GM19467 (cell line): Measurements from ENCODE around the gene LEO1.

Experiments
- ATAC-seq: cut with Tn5 transposase; IDR thresholded peaks from one replicate; pipeline ENCODE4 v1.9.1; 2021; ENCODE audit warnings: mild to moderate bottlenecking, moderate library complexity; ENCODE audit not compliant: unreplicated experiment

The LEO1 gene

DNA sequence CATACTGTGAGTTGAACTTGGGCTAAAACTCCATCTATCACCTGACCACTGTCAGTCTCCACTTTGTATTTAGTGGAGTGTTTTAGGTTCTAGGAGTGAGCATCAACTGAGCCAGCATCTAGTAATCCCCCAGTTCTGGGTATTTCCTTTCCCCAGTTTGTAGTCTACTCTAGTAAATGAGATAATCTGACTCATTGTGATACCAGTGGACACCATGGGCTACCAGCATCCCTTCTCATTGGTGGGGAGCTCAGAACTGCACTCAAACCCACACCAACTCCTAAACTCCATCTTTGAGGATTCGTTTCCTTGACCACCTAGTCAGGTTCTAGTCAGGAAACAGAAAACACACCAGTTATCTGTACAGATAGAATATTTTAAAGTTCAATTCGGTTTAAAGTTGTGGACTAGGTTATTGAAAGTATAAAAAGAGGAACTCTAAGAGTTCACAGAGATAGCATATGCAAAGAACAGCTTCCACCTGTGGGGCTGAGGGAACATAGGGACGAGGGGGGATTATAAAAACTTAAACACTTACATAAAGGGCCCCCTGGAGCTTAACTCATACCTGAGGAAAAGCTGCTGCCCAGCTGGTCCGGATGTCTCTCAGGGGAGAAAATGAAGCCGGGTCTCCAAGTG lies 36.0 kb downstream of the LEO1 start:
- ATAC-seq, result peak; percentile 76

DNA sequence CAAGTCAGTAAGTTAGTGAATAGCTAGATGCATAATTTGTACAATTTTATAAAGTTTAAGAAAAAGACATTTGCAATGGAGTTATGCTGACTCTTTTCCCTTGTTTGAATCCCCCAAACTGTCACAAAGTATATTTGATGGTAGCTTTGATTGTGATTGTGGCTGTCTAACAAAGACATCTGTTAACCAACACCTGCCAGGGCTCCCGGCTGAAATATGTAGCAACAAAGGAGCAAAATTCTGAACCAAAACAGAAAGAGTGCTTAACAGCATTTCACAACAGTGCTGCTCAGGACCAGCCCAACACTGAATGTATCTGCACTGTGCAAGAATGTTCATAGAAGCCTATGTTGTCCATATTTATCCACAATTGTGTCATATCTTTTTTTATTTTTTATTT lies 39.4 kb downstream of the LEO1 start:
- ATAC-seq, result no peak

DNA sequence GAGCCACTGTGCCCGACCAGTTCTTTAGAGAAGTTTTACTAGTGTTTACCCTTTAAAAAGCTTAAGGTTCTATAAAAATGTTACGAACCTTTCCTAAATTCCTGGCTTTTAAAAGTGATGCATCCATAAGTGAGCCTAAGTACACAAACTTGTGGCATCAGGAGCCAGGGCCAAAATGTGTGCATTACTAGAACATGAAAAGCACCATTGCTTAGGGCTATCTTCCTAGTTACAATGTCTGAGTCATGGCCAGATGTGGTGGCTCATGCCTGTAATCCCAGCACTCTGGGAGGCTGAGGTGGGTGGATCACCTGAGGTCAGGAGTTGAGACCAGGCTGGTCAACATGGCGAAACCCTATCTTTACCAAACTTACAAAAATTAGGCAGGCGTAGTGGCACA lies 39.9 kb downstream of the LEO1 start:
- ATAC-seq, result no peak

DNA sequence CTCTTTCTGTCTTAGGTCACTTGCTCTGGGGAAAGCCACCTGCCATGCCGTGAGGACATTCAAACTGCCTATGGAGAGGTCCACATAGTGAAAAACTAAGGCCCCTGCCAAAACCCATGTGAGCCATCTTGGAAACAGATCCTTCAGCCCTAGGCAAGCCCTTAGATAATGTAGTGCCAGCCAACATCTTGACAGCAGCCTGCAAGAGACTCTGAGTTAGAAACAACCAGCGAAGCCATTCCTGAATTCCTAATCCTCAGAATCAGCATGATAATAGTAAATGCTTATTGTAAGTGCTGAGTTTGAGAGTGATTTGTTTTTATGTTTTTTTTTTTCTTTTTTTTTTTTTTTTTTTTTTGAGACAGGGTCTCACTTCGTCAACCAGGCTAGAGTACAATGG lies 40.6 kb downstream of the LEO1 start:
- no peak for ATAC-seq

DNA sequence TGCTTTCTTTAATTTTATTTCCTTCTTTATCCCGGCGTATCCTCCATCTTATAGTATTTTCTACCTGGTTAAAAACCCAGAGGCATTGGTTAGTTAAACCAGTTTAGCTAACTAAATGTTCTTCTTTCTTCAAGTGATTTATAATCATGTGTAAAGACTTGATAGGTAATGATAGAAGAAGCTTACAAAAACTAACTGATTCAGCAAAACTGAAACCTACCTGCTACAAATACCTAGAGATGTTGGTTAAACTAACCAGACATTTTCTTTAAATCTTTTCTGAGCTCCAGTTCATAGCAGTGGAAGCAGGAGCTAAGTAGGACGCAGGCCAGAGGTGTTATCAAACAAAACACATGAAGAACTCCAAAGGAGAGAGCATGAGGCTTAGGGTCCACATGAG lies 44.8 kb downstream of the LEO1 start:
- ATAC-seq, result no peak

- ATAC-seq, result no peak
Observed at GRCh38 chr15:51924156-51925068, 47.2 kb downstream of the LEO1 start.

GRCh38 chr15:51917493-51917892 lies 54.1 kb downstream of the LEO1 start:
- no peak for ATAC-seq

GRCh38 chr15:51912528-51912927 lies 59.0 kb downstream of the LEO1 start:
- ATAC-seq, result no peak

- no peak for ATAC-seq
Observed at GRCh38 chr15:51909584-51909983, 62.0 kb downstream of the LEO1 start.

DNA sequence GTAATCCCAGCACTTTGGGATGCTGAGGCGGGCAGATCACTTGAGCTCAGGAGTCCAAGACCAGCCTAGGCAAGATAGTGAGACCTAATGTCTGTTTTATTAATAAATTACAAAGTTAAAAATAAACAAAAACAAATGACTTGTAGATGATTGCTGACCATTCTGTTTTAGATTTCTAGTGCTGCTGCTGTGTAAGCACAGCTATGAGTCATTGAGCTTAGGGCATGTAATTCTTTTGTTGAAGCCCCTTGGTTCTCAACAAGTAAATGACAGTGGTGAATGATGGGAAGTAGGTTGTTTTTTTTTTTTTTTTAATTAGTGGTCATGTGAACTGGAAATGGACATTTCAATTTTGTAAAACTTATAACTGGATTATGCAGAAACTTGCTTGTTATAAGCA lies 63.3 kb downstream of the LEO1 start:
- ATAC-seq, result no peak

- ATAC-seq, result no peak
Observed at GRCh38 chr15:51907136-51907862, 64.3 kb downstream of the LEO1 start.

- no peak for ATAC-seq
Observed at GRCh38 chr15:51904931-51905330, 66.6 kb downstream of the LEO1 start.

DNA sequence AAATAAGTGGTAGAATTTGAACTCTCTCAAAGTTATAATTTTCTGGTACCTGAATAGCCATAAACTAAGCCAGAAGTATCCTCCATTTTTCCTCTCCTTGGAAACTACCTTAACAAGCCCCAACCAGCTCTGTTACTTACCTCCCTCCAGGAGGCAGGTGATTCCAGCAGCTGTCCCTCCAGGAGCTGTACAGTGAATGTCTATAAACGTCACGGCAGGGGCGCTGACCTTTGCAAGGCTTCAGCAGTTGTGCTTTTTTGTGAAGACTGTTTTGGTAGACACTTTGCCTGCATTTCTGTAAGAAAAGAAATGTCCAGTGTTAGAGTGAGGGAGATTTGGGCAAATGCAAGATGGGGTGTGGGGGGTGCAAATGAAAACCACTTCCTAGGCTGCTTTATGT lies 67.2 kb downstream of the LEO1 start:
- ATAC-seq, result no peak

DNA sequence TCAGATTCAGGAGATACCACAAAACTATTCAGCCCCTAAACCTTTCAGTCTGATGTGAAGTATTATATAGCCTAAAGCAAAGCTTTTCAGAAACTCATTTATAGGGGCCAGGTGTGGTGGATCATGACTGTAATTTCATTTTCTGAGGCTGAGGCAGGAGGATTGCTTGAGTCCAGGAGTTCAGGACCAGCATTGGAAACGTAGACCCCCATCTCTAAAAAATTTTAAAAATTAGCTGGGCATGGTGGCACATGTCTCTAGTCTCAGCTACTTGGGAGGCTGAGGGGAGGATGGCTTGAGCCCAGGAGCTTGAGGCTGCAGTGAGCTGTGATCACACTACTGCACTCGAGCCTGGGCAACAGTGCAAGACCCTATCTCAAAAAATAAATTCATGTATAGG lies 82.1 kb downstream of the LEO1 start:
- ATAC-seq, result no peak

DNA sequence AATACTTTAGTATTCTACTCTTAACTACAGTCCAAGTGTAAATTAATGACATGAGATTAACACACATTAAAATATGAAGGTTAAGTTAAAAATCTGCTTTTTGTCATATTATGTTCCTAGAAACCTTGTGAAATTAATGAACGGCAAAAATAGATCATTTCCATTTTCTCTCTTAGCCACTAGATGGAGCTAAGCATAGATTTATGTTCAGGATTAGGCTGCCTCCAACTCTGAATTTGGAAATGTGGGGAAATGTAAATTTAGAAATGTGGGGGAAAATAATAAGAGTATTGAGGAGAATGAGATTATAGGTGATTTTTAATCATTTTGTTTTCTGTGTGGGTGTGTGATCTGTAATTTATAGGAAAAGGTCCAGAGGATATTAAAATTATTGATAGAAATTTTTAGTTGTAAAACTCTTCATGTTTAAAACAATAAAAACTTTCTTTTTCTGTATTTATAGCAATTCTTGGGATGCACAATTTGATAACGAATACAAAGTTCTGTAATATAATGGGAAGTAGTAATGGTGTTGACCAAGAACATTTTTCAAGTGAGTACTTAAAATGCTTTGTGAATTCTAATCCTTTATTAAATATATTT lies 82.9 kb downstream of the LEO1 start:
- ATAC-seq, result no peak
